Aorta (tissue), 5 donors: ENCODE data around the gene KIAA0930. TPM values are rescaled to one million over a fixed set of nuclear protein-coding genes. Genes with fewer than 3 reads are reported as not detected.

Experiments
- ATAC-seq: fragments of 200-7000 bp; cut with Tn5 transposase; one replicate; pipeline ENCODE4 v1.9.1; 2022; ENCODE audit warnings: moderate library complexity; ENCODE audit not compliant: low FRiP score
- DNase-seq, 2 donors: peaks; one replicate each; pipeline ENCODE4 v3.0.0-alpha.2; 2020
- H3K27ac ChIP-seq, 2 donors: one replicate each; pipeline ENCODE4 v1.5.1; 2013; ENCODE audit warnings: low read length in 2 of 2, mild to moderate bottlenecking in 2 of 2, moderate library complexity in 2 of 2, control low read depth in 1 of 2, inconsistent platforms in 1 of 2, low read depth in 1 of 2
- H3K27me3 ChIP-seq, 2 donors: one replicate each; pipeline ENCODE4 v1.6.1; 2013; ENCODE audit warnings: control low read depth in 1 of 2, low read length in 1 of 2, mild to moderate bottlenecking in 1 of 2, moderate library complexity in 1 of 2; ENCODE audit not compliant: insufficient read depth in 2 of 2, control insufficient read depth in 1 of 2
- H3K36me3 ChIP-seq, 2 donors: one replicate each; pipeline ENCODE4 v1.6.1; 2013; ENCODE audit warnings: control low read depth in 1 of 2, low read length in 1 of 2, mild to moderate bottlenecking in 1 of 2; ENCODE audit not compliant: insufficient read depth in 2 of 2, control insufficient read depth in 1 of 2
- H3K4me1 ChIP-seq, 2 donors: one replicate each; pipeline ENCODE4 v1.6.1; 2013; ENCODE audit warnings: low read length in 2 of 2, control low read depth in 1 of 2, mild to moderate bottlenecking in 1 of 2, moderate library complexity in 1 of 2; ENCODE audit not compliant: insufficient read depth in 2 of 2, control insufficient read depth in 1 of 2
- H3K4me3 ChIP-seq, 2 donors: one replicate each; pipeline ENCODE4 v1.5.1; 2013; ENCODE audit warnings: low read length in 2 of 2, control low read depth in 1 of 2, mild to moderate bottlenecking in 1 of 2
- H3K9me3 ChIP-seq: one replicate; pipeline ENCODE4 v1.6.1; 2013; ENCODE audit warnings: mild to moderate bottlenecking, low read length; ENCODE audit not compliant: control insufficient read depth
- WGBS, 2 donors: extraction: QIAGEN DNeasy Blood & Tissue Kit; methylation state at CpG; one replicate each; pipeline ENCODE4 v1.1.7; 2013; 5-methylcytosine and 5-hydroxymethylcytosine counted together
- intact Hi-C, 2 donors: fragments of 100-400 bp; cut with DNase I; formaldehyde crosslinking; loops; one replicate each; pipeline versions ENCODE4 v1.14.2 to v1.15.0; 2022
- polyA plus RNA-seq, 2 donors: library from polyadenylated mRNA; stranded (reverse); fragments of 200-250 nt; gene quantifications; one replicate each; pipeline ENCODE4 v1.2.3, GENCODE V29; 2013
- total RNA-seq, 2 donors: library from RNA; stranded (reverse); fragmentation: NEBNext Ultra II Directional; extraction: Animal tissue kit (Norgen Biotek cat#: 25700); gene quantifications; one replicate each; pipeline ENCODE4 v1.2.1, GENCODE V29; 2021
- donor health status: healthy with polysubstance abuse.
- donor health status: Bipolar disorder and iron deficiency.
- donor health status: DM: no; HTN: no; CAD: no.
- donor health status: DM: no; HTN: no; CAD: no.
- donor health status: DM: yes; HTN: yes; CAD: no.

KIAA0930 gene
- total and polyA plus RNA-seq, 4 donors: 36.6 to 101 (median 65.3) TPM

DNA sequence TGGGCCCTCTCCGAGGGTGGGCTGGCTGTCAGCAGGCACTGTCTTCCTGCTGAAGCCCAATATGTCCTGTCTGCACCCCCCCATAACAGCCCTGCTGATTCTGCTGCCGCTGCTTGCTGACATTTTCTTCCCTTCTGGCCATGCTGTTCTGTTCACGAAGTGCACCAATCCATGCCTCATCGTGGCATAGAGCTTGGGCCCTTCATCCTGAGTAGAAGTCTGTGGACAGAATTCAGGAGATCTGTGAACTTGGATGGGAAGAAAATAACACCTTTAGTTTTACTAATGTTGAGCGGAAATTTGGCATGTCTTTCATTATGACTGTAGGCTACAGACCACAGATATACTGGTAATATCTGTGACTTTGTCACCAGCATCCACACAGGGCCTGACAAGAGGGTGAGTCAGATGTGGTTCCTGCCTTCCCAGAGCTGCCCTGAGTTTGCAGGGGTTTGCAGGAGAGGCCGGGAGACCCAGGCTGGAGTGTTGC lies 14.1 kb upstream of the KIAA0930 start:
- intact Hi-C loops: no loop called here
- H3K4me1 ChIP-seq: no peaks in the 10 kb centered on the region
- 89 to 91% methylated on average over 6 of the region's 6 CpGs for WGBS, 2 donors
- no peak for ATAC-seq
- DNase-seq: no peak
- H3K27ac ChIP-seq: no peak overlapping the region
- no peaks in the 10 kb centered on the region for H3K9me3 ChIP-seq
- H3K27me3 ChIP-seq: no peaks in the 10 kb centered on the region
- no peaks in the 10 kb centered on the region for H3K36me3 ChIP-seq
- no peak overlapping the region for H3K4me3 ChIP-seq

DNA sequence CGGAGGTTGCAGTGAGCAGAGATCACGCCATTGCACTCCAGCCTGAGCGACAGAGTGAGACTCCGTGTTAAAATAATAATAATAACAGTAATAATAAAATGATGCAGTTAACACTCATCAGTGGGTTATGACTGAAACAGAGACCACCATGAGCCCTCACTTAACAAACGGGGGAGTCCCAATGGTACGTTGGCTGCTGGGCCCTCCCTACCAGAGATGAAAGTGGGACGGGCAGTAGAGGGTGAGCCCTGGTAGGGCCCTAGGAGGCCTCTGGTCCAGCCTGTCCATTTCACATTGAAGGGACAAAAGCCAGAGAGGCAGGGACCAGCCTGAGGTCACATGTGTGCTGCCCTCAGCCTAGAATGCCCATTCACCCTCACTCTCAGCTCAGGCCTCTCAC lies 13.7 kb upstream of the KIAA0930 start:
- no peak for ATAC-seq
- DNase-seq: no peak

DNA sequence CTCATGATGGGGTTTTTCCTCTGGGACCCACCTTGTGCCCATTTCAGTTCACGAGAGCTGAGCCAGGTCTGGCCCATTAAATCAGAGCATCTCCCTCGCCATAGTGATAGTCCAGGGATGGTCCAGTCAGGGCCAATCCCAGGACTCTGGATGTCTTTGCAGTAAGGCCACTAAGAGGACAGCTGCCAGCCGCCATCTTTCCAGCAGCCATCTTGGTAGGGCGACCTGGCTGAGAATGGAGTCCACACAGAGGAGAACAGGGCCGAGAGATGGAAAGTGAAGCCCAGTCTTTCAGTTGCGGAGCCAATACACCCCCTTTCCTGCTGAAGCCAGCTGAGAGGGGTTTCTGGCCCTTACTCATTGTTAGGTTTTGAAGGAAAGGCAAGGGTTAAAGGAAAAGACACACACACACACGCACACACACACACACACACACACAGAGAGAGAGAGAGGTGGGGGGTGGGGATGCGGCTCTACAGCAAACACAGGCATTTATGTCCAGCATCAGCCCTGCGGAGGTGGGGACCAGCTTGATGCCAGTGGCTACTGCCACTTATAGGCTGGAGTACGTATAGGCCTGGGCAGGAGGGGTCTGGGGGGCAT lies 12.4 kb upstream of the KIAA0930 start:
- intact Hi-C loops: no loop called here
- DNase-seq: no peak
- Histone ChIP-seq H3K4me1 (no peaks in the 10 kb centered on the region), H3K27ac (no peak overlapping the region), H3K27me3 (no peaks in the 10 kb centered on the region), H3K4me3 (no peak overlapping the region), H3K36me3 (no peaks in the 10 kb centered on the region), H3K9me3 (no peaks in the 10 kb centered on the region)
- ATAC-seq: no peak
- WGBS, 2 donors: 76 to 80% methylated on average over 10 of the region's 10 CpGs

More for the DNA sequence above, 13.7 kb upstream of the KIAA0930 start:
- Histone ChIP-seq H3K36me3 (no peaks in the 10 kb centered on the region), H3K27me3 (no peaks in the 10 kb centered on the region), H3K27ac (no peak overlapping the region), H3K4me3 (no peak overlapping the region), H3K9me3 (no peaks in the 10 kb centered on the region), H3K4me1 (no peaks in the 10 kb centered on the region)
- WGBS, 2 donors: 93 to 96% methylated on average over 7 of the region's 7 CpGs
- intact Hi-C loops: no loop called here

DNA sequence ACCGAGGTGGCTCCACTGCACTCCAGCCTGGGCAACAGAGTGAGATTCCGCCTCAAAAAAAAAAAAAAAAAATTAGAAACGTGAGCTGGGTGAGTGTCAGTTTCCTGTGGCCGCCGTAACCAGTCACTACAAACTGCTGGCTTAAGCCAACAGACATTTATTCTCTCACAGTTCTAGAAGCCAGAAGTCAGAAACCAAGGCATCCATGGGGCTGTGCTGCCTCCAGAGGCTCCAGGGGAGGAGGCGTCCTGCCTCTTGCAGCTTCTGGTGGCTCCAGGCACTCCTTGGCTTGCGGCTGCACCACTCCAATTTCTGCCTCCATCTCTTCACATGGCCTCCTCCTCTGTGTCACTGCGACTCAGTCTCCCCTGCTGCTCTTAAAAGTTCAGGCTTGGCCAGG lies 11.1 kb upstream of the KIAA0930 start:
- Histone ChIP-seq H3K4me3 (no peak overlapping the region), H3K27me3 (no peaks in the 10 kb centered on the region), H3K4me1 (no peaks in the 10 kb centered on the region), H3K36me3 (no peaks in the 10 kb centered on the region), H3K9me3 (no peaks in the 10 kb centered on the region), H3K27ac (no peak overlapping the region)
- DNase-seq: no peak
- ATAC-seq: no peak
- intact Hi-C loops: no loop called here
- WGBS, 2 donors: 70 to 84% methylated on average over 8 of the region's 8 CpGs

DNA sequence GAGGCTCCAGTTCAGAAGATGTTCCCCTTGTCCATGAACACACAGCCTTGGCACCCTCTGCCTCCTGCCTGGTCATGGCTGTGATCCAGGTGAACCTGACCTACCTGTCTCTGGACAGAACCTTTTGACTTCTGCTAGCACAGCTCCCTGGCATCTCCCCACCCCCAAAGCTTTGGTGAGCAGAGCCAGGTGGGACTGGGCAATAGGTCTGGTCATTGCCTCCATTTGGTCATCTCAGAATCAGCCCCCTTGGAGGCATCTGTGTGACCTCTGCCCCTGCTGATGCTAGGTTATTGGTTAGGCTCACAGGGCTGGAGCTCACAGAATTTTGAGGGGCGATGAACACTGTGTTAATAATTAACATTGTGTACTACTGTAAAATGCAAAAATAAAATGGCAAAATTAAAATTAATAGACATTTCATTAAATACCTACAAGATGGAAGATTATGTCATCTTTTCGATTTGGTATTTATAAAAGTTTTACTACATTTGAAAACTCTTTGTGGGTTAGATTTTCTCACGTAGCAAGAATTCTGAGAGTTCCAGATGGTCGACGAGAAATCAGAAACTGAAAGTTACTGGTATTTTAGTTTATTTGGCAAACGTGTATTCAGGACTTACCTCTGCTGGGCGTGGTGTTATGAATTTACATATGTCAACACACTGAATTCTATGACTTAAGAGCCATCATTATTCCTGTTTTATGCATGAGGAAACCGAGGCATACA lies 8.3 kb upstream of the KIAA0930 start:
- no peak for ATAC-seq
- 46 to 63% methylated on average over 8 of the region's 8 CpGs for WGBS, 2 donors
- intact Hi-C loops: no loop called here
- no peaks in the 10 kb centered on the region for H3K4me1 ChIP-seq
- no peaks in the 10 kb centered on the region for H3K27me3 ChIP-seq
- H3K9me3 ChIP-seq: no peaks in the 10 kb centered on the region
- H3K36me3 ChIP-seq: no peaks in the 10 kb centered on the region
- H3K4me3 ChIP-seq: no peak overlapping the region
- no peak overlapping the region for H3K27ac ChIP-seq
- no peak for DNase-seq

DNA sequence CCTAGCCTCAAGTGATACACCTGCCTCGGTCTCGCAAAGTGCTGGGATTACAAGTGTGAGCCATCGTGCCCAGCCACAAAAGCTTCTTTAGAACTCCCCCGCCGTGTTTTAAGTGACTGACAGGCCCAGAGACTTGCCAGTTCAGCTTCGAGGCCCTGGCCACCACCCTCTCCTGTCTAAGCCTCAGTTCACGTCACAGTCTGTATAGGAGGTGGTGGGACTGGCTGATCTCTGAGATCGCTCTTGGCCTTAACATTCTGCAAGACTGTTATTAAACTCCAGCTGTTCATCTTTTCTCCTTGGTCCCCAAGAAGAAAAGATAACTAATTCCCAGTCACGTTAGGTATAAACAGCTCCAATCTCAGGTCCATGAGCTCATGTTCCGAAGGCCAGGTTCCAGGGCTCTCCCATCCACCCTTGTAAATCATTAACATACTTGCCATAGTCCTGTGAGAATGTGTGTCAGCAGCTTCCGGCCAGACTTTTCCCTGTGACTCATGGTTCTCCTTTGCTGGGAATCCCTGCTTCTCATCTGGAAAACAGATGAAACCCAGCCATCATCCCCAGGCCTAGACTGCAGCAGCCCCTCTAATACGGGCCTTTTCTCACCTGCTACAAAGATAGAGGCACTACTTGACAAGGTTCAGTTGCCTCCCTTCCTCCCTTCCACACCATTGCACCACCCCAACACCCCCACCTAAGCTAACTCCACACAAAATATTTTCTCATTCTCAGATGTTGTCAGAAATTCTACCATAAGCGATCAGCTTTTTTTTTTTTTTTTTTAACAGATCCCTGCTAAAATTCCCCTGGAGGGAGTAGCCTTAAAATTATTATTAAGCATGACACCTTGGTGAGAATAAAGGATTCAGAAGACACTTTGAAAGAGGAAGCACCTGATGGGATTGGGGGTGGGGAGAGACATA lies 5.6 kb upstream of the KIAA0930 start:
- Histone ChIP-seq H3K9me3 (no peaks in the 10 kb centered on the region), H3K27ac (peak overlapping the region in 1 of 2 donors; percentile 31), H3K4me3 (no peak overlapping the region), H3K36me3 (no peaks in the 10 kb centered on the region), H3K27me3 (no peaks in the 10 kb centered on the region), H3K4me1 (no peaks in the 10 kb centered on the region)
- 38 to 46% methylated on average over 13 of the region's 13 CpGs for WGBS, 2 donors
- DNase-seq (peak; percentile 78), ATAC-seq (peak; percentile 46)
- intact Hi-C loops: no loop called here

DNA sequence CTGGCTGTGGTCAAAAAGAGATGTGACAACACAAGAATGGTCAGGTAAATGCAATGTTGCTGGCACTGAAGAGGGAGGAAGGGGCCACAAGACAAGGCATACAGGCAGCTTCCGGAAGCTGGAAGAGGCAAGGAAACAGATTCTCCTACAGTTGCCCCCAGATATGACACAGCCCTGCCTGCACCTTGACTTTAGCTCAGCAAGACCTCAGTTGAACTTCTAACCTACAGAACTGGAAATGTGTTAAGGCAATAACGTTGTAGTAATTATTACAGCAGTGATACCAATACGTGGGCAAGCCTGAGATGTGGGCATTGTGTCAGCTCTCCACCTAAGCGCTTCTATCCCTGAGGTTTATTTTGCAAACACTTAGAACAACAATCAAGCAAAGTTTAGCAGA lies 4.2 kb upstream of the KIAA0930 start:
- Histone ChIP-seq H3K27me3 (no peaks in the 10 kb centered on the region), H3K9me3 (no peaks in the 10 kb centered on the region), H3K4me1 (no peaks in the 10 kb centered on the region), H3K36me3 (no peaks in the 10 kb centered on the region), H3K4me3 (no peak overlapping the region), H3K27ac (no peak overlapping the region)
- ATAC-seq (no peak), DNase-seq (no peak)
- intact Hi-C loops: no loop called here
- 90% methylated on average over 4 of the region's 4 CpGs for WGBS, 2 donors

DNA sequence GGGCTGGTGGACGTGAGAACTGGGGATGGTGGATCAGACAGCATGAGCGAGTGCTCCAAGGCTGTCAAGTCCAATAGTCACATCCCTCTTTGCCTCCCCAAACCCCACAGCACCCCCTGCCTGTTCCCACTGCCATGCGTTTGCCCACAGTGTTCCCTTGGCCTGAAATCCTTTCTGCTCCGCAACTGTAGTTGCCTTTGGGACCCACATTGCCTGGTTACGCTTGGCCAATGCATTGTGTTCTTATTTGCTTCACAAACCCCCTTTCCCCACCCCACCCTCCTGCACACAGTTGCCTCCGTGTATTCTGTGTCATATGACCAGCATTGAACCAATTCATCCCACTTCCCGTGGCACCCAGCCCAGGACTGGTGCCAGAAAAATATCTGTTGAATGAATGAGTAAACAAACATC lies 2.1 kb upstream of the KIAA0930 start:
- Histone ChIP-seq H3K27ac (no peak overlapping the region), H3K36me3 (no peaks in the 10 kb centered on the region), H3K4me3 (no peak overlapping the region), H3K4me1 (no peaks in the 10 kb centered on the region), H3K9me3 (no peaks in the 10 kb centered on the region), H3K27me3 (no peaks in the 10 kb centered on the region)
- WGBS, 2 donors: 69 to 76% methylated on average over 7 of the region's 7 CpGs
- DNase-seq: no peak
- intact Hi-C loops: no loop called here
- no peak for ATAC-seq
